MM.1S (cell line): Measurements from ENCODE around the gene SHC2.

Experiments used
- EZH2phosphoT487 ChIP-seq: fragments of 300-600 bp; sonication (generic); IDR thresholded peaks from 2 replicates; pipeline ENCODE4 v1.6.1; 2018; ENCODE audit warnings: antibody characterized with exemption, low read length
- TF ChIP-seq, protein P1 (sequence below): fragments of 300-600 bp; sonication (generic); IDR thresholded peaks from 2 replicates; pipeline ENCODE4 v1.5.1; 2016; ENCODE audit warnings: antibody characterized with exemption, low read length, mixed read lengths

DNA sequence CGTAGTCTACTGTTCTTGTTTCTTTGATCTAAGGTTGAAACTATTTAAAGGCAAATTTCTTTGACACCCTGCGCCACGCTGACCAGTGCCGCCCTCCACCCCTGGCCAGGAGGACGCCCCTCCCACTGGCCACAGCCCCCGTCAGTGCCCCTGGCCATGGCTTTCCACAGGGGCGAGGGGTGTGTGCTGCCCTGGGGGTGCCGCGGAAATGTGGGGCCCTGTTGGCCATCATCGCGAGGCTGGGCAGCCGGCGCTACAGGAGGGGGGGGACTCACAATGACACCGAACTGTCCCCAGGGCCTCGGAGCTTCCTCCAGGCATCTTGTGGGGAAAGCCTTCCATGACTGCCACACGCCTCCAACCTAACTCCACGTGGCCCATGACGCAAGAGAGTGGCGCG is 10.9 kb downstream of the SHC2 start:
- TF ChIP-seq, protein P1, sequence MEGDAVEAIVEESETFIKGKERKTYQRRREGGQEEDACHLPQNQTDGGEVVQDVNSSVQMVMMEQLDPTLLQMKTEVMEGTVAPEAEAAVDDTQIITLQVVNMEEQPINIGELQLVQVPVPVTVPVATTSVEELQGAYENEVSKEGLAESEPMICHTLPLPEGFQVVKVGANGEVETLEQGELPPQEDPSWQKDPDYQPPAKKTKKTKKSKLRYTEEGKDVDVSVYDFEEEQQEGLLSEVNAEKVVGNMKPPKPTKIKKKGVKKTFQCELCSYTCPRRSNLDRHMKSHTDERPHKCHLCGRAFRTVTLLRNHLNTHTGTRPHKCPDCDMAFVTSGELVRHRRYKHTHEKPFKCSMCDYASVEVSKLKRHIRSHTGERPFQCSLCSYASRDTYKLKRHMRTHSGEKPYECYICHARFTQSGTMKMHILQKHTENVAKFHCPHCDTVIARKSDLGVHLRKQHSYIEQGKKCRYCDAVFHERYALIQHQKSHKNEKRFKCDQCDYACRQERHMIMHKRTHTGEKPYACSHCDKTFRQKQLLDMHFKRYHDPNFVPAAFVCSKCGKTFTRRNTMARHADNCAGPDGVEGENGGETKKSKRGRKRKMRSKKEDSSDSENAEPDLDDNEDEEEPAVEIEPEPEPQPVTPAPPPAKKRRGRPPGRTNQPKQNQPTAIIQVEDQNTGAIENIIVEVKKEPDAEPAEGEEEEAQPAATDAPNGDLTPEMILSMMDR: no peak
- TF ChIP-seq EZH2phosphoT487: no peak
